ENCODE data around the gene SLCO4C1. TPM values are rescaled to one million over a fixed set of nuclear protein-coding genes. Genes with fewer than 3 reads are reported as not detected.

Gene SLCO4C1
- total and polyA plus RNA-seq, 9 of the 15 experiments (the other 6 are each of a cell fraction or from before 2014, with no cell fraction given), result 0.04 to 1.1 (median 0.13) TPM; not detected in 1

DNA sequence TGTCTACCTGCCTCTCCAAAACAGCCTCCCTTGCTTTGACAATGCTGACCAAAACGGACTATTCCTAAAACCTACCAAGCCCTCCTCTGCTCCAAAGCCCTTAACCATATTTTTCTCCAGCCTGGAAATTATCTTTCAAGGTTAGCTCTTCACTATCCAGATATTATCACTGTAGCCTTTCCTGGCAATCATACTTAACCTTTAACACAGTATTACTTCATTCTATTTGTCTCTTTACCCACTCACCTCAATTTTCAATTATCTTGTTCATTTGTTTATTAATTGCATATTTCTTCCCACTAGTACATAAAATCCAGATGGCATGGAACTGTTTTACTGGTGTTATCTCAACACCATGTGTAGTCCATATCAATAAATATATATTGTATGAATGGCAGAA lies 7.5 kb downstream of the SLCO4C1 start:
- intact Hi-C loops (cut with micrococcal nuclease) (no loop called here), in situ Hi-C loops (cut with MboI) (no loop called here)
- Histone ChIP-seq H3K79me2 (ENCODE audit: control insufficient read depth, insufficient read depth, low read length) (no peaks in the 10 kb centered on the region), H3K36me3 (ENCODE audit: control insufficient read depth, insufficient read depth, low read length) (no peaks in the 10 kb centered on the region), H3K27ac (ENCODE audit: extremely low read depth, low read depth, low read length) (no peak overlapping the region), H3K27me3 (ENCODE audit: control insufficient read depth in 2 of 2, insufficient read depth in 2 of 2, low read length in 2 of 2) (no peaks in the 10 kb centered on the region), H3K9me3 (replicated peaks; ENCODE audit: control insufficient read depth, insufficient read depth, low read depth, low read length) (no peaks in the 10 kb centered on the region), H3K9me1 (ENCODE audit: control insufficient read depth, insufficient read depth, low read length) (no peaks in the 10 kb centered on the region), H3K4me3 (no peak overlapping the region), H3K4me2 (ENCODE audit: insufficient read depth, low read length) (no peak overlapping the region), H4K20me1 (replicated peaks; ENCODE audit: control insufficient read depth, insufficient read depth, low read length) (no peaks in the 10 kb centered on the region), H3K4me1 (replicated peaks in 1 of 2; ENCODE audit: control insufficient read depth in 2 of 2, insufficient read depth in 2 of 2, low read length in 2 of 2) (no peaks in the 10 kb centered on the region), H3K9ac (ENCODE audit: insufficient read depth in 1 of 2, low read depth in 2 of 2, low read length in 2 of 2) (no peak overlapping the region), H2AFZ (ENCODE audit: low read depth, low read length) (no peak overlapping the region)
- TF ChIP-seq ZNF41 (CRISPR knock-in tag; conservative IDR thresholded peaks at IDR 0.05) (no peak), TRIM24 (IDR thresholded peaks at IDR 0.05) (no peak), SRSF7 (optimal IDR thresholded peaks at IDR 0.05; ENCODE audit: low read depth, low read length) (no peak), THRAP3 (IDR thresholded peaks at IDR 0.05; ENCODE audit: borderline replicate concordance) (no peak), HDGF (IDR thresholded peaks at IDR 0.05) (no peak), ZNF586 (CRISPR knock-in tag; conservative IDR thresholded peaks at IDR 0.05) (no peak), RHOXF2B (CRISPR knock-in tag; conservative IDR thresholded peaks at IDR 0.05) (no peak), GABPB2 (CRISPR knock-in tag; conservative IDR thresholded peaks at IDR 0.05) (no peak), RB1 (IDR thresholded peaks at IDR 0.05; ENCODE audit: low read depth) (no peak), RCOR1 (IDR thresholded peaks at IDR 0.05; ENCODE audit: borderline replicate concordance in 1 of 2, low read depth in 2 of 2, low read length in 2 of 2) (no peak), ZNF785 (CRISPR knock-in tag; IDR thresholded peaks at IDR 0.05) (no peak), ZNF3 (CRISPR knock-in tag; IDR thresholded peaks at IDR 0.05) (no peak)
- TF ChIP-seq, protein P1, sequence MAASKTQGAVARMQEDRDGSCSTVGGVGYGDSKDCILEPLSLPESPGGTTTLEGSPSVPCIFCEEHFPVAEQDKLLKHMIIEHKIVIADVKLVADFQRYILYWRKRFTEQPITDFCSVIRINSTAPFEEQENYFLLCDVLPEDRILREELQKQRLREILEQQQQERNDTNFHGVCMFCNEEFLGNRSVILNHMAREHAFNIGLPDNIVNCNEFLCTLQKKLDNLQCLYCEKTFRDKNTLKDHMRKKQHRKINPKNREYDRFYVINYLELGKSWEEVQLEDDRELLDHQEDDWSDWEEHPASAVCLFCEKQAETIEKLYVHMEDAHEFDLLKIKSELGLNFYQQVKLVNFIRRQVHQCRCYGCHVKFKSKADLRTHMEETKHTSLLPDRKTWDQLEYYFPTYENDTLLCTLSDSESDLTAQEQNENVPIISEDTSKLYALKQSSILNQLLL (CRISPR knock-in tag; IDR thresholded peaks at IDR 0.05; ENCODE audit: borderline replicate concordance), result no peak
- TF ChIP-seq, protein P2, sequence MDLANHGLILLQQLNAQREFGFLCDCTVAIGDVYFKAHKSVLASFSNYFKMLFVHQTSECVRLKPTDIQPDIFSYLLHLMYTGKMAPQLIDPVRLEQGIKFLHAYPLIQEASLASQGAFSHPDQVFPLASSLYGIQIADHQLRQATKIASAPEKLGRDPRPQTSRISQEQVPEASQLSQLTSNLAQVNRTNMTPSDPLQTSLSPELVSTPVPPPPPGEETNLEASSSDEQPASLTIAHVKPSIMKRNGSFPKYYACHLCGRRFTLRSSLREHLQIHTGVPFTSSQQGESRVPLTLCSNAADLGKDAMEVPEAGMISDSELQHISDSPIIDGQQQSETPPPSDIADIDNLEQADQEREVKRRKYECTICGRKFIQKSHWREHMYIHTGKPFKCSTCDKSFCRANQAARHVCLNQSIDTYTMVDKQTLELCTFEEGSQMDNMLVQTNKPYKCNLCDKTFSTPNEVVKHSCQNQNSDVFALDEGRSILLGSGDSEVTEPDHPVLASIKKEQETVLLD (IDR thresholded peaks at IDR 0.05), result no peak
- ChIA-PET CTCF (ENCODE audit: low intra/inter-chr PET ratio) (no interaction called here), POLR2A (no interaction called here)
- ATAC-seq, result no peak
- DNase-seq (ENCODE audit: extremely low read depth in 1 of 4, low spot score in 3 of 4), result no peak
- no peak for FAIRE-seq
- BruUV-seq (replicated peaks), result no TSS peak
- WGBS (ENCODE audit: insufficient coverage, low coverage, missing lambda C conversion rate), result 0% methylated on average over 1 of the region's 1 CpG

Data from K562 (cell line).